Spleen (tissue), 7 donors: Measurements from ENCODE around the gene NELFCD.

ENCODE experiments used
- CTCF ChIP-seq, 11 experiments: fragments of 200-600 bp in 7 of 11; fragments of 450-650 bp in 4 of 11; sonication (generic) in 4 of 11; IDR thresholded peaks in 8 of 11; conservative IDR thresholded peaks in 3 of 11; 1 replicate in 7 of 11; 2 replicates in 4 of 11; pipeline versions ENCODE4 v1.4.0 to v1.8.0; 2016 to 2021; ENCODE audit warnings: antibody characterized with exemption in 11 of 11, inconsistent platforms in 4 of 11, mild to moderate bottlenecking in 1 of 11
- POLR2AphosphoS5 ChIP-seq, 3 donors: sonication (generic); formaldehyde crosslinking; IDR thresholded peaks; one replicate each; pipeline ENCODE4 v1.5.1; 2017; ENCODE audit warnings: antibody characterized with exemption in 3 of 3
- donor health status: DM: no; HTN: no; CAD: no; lungs with moderate emphysema.
- donor health status: DM: no; HTN: no; CAD: no.
- donor health status: DM: no; HTN: no; CAD: no.

- TF ChIP-seq CTCF (IDR thresholded peaks at IDR 0.05 in 8 of 11, conservative IDR thresholded peaks at IDR 0.05 in 3 of 11) (no peak), POLR2AphosphoS5 (IDR thresholded peaks at IDR 0.05) (no peak)
These were observed 42.5 kb upstream of the NELFCD start for GRCh38 chr20:58938541-58938940.
